Neural progenitor cell (in vitro differentiated cells): ENCODE data around the gene LRRC15. TPM values are rescaled to one million over a fixed set of nuclear protein-coding genes. Genes with fewer than 3 reads are reported as not detected.

Source experiments
- DNase-seq: peaks from one replicate; pipeline ENCODE4 v3.0.0-alpha.2; 2016; ENCODE audit warnings: low spot score
- H2AFZ ChIP-seq: fragments of 200-600 bp; sonication (generic); replicated peaks from 2 replicates; pipeline ENCODE4 v1.6.1; 2016; ENCODE audit warnings: antibody characterized with exemption
- H3F3A ChIP-seq: fragments of 200-600 bp; sonication (generic); 2 replicates; pipeline ENCODE4 v1.6.1; 2016; ENCODE audit warnings: antibody characterized with exemption, low read depth
- H3K27ac ChIP-seq: fragments of 200-600 bp; sonication (generic); 2 replicates; pipeline ENCODE4 v1.5.1; 2016; ENCODE audit warnings: mild to moderate bottlenecking
- H3K27me3 ChIP-seq: fragments of 200-600 bp; sonication (generic); 2 replicates; pipeline ENCODE4 v1.6.1; 2016; ENCODE audit warnings: mild to moderate bottlenecking, moderate library complexity
- H3K36me3 ChIP-seq: fragments of 200-600 bp; sonication (generic); 2 replicates; pipeline ENCODE4 v1.5.1; 2016
- H3K4me1 ChIP-seq: fragments of 200-600 bp; sonication (generic); 2 replicates; pipeline ENCODE4 v1.6.1; 2016; ENCODE audit warnings: mixed run types
- H3K4me2 ChIP-seq: fragments of 200-600 bp; sonication (generic); 2 replicates; pipeline ENCODE4 v1.6.1; 2016
- H3K4me3 ChIP-seq: fragments of 200-600 bp; sonication (generic); 2 replicates; pipeline ENCODE4 v1.5.1; 2016
- H3K79me2 ChIP-seq: fragments of 200-600 bp; sonication (generic); 2 replicates; pipeline ENCODE4 v1.6.1; 2016; ENCODE audit warnings: low read depth
- H3K9ac ChIP-seq: fragments of 200-600 bp; sonication (generic); 2 replicates; pipeline ENCODE4 v1.6.1; 2016
- H3K9me3 ChIP-seq: fragments of 200-600 bp; sonication (generic); 2 replicates; pipeline ENCODE4 v1.5.1; 2016; ENCODE audit warnings: low read depth
- H4K20me1 ChIP-seq: fragments of 200-600 bp; sonication (generic); 2 replicates; pipeline ENCODE4 v1.6.1; 2016; ENCODE audit warnings: low read depth
- H3K27ac Mint-ChIP-seq: 3 replicates; pipeline ENCODE4 v1.8.0; 2021; ENCODE audit warnings: mixed read lengths
- H3K27me3 Mint-ChIP-seq: 2 replicates; pipeline ENCODE4 v1.8.0; 2022; ENCODE audit warnings: low read depth, mild to moderate bottlenecking, inconsistent platforms, moderate library complexity, mixed read lengths; ENCODE audit not compliant: insufficient read depth
- H3K36me3 Mint-ChIP-seq: 3 replicates; pipeline ENCODE4 v1.8.0; 2021; ENCODE audit warnings: mixed read lengths
- H3K4me1 Mint-ChIP-seq: 3 replicates; pipeline ENCODE4 v1.8.0; 2021; ENCODE audit warnings: mixed read lengths
- H3K4me3 Mint-ChIP-seq: 3 replicates; pipeline ENCODE4 v1.8.0; 2021; ENCODE audit warnings: mild to moderate bottlenecking, moderate library complexity, mixed read lengths
- H3K9me3 Mint-ChIP-seq: 3 replicates; pipeline ENCODE4 v1.8.0; 2020; ENCODE audit warnings: mixed read lengths
- CTCF ChIP-seq: fragments of 200-600 bp; sonication (generic); IDR thresholded peaks from 2 replicates; pipeline ENCODE4 v1.5.1; 2017; ENCODE audit warnings: antibody characterized with exemption, mild to moderate bottlenecking
- EZH2 ChIP-seq: fragments of 200-600 bp; sonication (generic); IDR thresholded peaks from 2 replicates; pipeline ENCODE4 v1.6.1; 2017; ENCODE audit warnings: antibody characterized with exemption, mild to moderate bottlenecking, moderate library complexity
- EZH2phosphoT487 ChIP-seq: fragments of 200-600 bp; sonication (generic); IDR thresholded peaks from 2 replicates; pipeline ENCODE4 v1.6.1; 2017; ENCODE audit warnings: antibody characterized with exemption
- total RNA-seq: library from RNA; depleted of rRNA; stranded (reverse); fragments of >200 nt; gene quantifications from 2 replicates; pipeline ENCODE4 v1.2.3, GENCODE V29; 2015; ENCODE audit warnings: low replicate concordance

The LRRC15 gene
- total RNA-seq, 1 donor from 2014 or later: not detected

DNA sequence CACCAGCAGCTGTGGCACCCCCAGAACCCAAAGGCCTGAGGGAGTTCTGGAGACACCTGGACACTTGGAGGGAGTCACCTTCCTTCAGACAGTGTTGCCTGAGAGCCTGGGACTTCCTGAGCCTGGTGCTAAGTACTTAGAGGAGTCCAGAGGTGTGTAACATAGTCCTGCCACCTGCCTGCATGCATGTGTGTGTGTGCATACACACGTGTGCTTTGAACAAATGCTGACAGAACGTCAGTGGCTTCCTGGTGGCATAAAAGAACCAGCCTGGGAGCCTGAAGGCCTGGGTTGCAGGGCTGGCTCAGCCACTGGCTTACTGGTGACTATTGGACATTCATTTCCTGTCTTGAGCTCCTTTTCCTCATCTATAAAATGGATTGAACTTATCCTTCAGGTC lies 15.2 kb downstream of the LRRC15 start:
- Histone ChIP-seq H3K79me2 (no peaks in the 10 kb centered on the region), H3F3A (peaks cover 16% of the 10 kb centered on the region), H3K9ac (no peak overlapping the region), H3K4me3 (no peak overlapping the region), H2AFZ (no peak overlapping the region), H3K9me3 (no peaks in the 10 kb centered on the region), H3K27ac (no peak overlapping the region), H3K27me3 (no peaks in the 10 kb centered on the region), H3K4me1 (peaks cover 14% of the 10 kb centered on the region), H3K4me2 (no peak overlapping the region), H4K20me1 (no peaks in the 10 kb centered on the region), H3K36me3 (no peaks in the 10 kb centered on the region)
- Mint-ChIP-seq H3K27me3 (peaks cover 13% of the 10 kb centered on the region), H3K27ac (no peak overlapping the region), H3K9me3 (no peaks in the 10 kb centered on the region), H3K4me3 (no peak overlapping the region), H3K4me1 (peaks cover 6% of the 10 kb centered on the region), H3K36me3 (no peaks in the 10 kb centered on the region)
- DNase-seq: no peak
- TF ChIP-seq EZH2phosphoT487 (no peak), EZH2 (no peak), CTCF (no peak)

DNA sequence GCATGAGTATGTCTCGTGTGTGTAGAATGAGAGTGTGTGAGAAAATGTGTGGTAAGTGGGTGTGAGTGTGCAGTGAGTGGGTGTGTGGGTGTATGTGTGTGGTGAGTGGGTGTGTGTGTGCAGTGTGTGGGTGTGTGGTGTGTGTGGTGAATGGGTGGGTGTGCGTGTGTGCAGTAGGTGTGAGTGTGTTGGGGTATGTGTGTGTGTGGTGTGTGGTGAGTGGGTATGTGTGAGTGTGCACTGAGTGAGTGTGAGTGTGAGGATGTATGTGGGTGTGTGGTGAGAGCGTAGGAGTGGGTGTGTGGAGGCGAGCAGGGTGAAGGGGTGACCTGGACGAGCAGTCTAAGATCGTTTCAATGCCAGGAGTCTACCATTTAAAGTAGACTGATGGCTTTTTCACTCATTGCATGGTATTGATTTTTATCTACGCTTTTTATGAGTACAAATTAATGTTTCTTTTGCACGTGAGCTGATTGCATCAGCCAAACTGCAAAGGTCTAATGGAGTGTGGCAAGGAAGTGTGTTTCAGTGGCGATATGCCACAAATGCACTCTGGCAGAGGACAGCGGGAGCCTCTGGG lies 16.8 kb downstream of the LRRC15 start:
- Mint-ChIP-seq H3K27ac (no peak overlapping the region), H3K4me1 (peaks cover 6% of the 10 kb centered on the region), H3K4me3 (no peak overlapping the region), H3K36me3 (no peaks in the 10 kb centered on the region), H3K27me3 (peaks cover 16% of the 10 kb centered on the region), H3K9me3 (no peaks in the 10 kb centered on the region)
- no peak overlapping the region for H3K9ac ChIP-seq
- H3K27ac ChIP-seq: no peak overlapping the region
- no peaks in the 10 kb centered on the region for H3K79me2 ChIP-seq
- H3F3A ChIP-seq: peaks cover 13% of the 10 kb centered on the region
- no peaks in the 10 kb centered on the region for H3K27me3 ChIP-seq
- no peaks in the 10 kb centered on the region for H3K36me3 ChIP-seq
- no peak overlapping the region for H3K4me3 ChIP-seq
- TF ChIP-seq CTCF (no peak), EZH2 (no peak), EZH2phosphoT487 (no peak)
- H3K4me1 ChIP-seq: peaks cover 6% of the 10 kb centered on the region
- no peak overlapping the region for H2AFZ ChIP-seq
- no peak overlapping the region for H3K4me2 ChIP-seq
- H3K9me3 ChIP-seq: no peaks in the 10 kb centered on the region
- no peak for DNase-seq
- H4K20me1 ChIP-seq: no peaks in the 10 kb centered on the region

GRCh38 chr3:194351952-194352536 lies 17.5 kb downstream of the LRRC15 start:
- H3K36me3 ChIP-seq: no peaks in the 10 kb centered on the region
- peaks cover 13% of the 10 kb centered on the region for H3F3A ChIP-seq
- peaks cover 6% of the 10 kb centered on the region for H3K4me1 ChIP-seq
- H3K27ac ChIP-seq: no peak overlapping the region
- no peaks in the 10 kb centered on the region for H3K9me3 Mint-ChIP-seq
- no peaks in the 10 kb centered on the region for H3K9me3 ChIP-seq
- no peak overlapping the region for H2AFZ ChIP-seq
- DNase-seq: no peak
- H3K4me2 ChIP-seq: no peak overlapping the region
- peaks cover 6% of the 10 kb centered on the region for H3K4me1 Mint-ChIP-seq
- no peaks in the 10 kb centered on the region for H4K20me1 ChIP-seq
- TF ChIP-seq EZH2phosphoT487: no peak
- no peak for TF ChIP-seq CTCF
- no peak overlapping the region for H3K4me3 Mint-ChIP-seq
- H3K9ac ChIP-seq: no peak overlapping the region
- H3K79me2 ChIP-seq: no peaks in the 10 kb centered on the region
- no peaks in the 10 kb centered on the region for H3K27me3 ChIP-seq
- no peak overlapping the region for H3K27ac Mint-ChIP-seq
- peaks cover 16% of the 10 kb centered on the region for H3K27me3 Mint-ChIP-seq
- no peaks in the 10 kb centered on the region for H3K36me3 Mint-ChIP-seq
- no peak overlapping the region for H3K4me3 ChIP-seq
